Measurements from ENCODE around the gene GYS2. TPM values are rescaled to one million over a fixed set of nuclear protein-coding genes. Genes with fewer than 3 reads are reported as not detected.
"Not testable (repeated sequence)": the region's sequence is repeated elsewhere in the genome, so short reads cannot be mapped to it uniquely, and the experiment has no call there.

Gene GYS2
- total RNA-seq, 1 donor from 2014 or later = not detected

GRCh38 chr12:21607701-21608100 lies 3.1 kb upstream of the GYS2 start:
- intact Hi-C loops (cut with micrococcal nuclease) = loop anchor here (5.0 kb wide), 1 partner anchor 75 kb away; no protein-coding TSS in a partner anchor
- ATAC-seq = peak; percentile 61
- DNase-seq = no peak

- DNase-seq (no peak), ATAC-seq (peak; percentile 74)
- intact Hi-C loops (cut with micrococcal nuclease) = loop anchor here (5.0 kb wide), 1 partner anchor 76 kb away; no protein-coding TSS in a partner anchor
Observed at GRCh38 chr12:21606175-21606574, 1.5 kb upstream of the GYS2 start.

- ATAC-seq = no peak
- intact Hi-C loops (cut with micrococcal nuclease) = no loop called here
- DNase-seq = no peak
Observed at GRCh38 chr12:21602774-21603173, 1.9 kb downstream of the GYS2 start.

- ATAC-seq (no peak), DNase-seq (no peak)
- intact Hi-C loops (cut with micrococcal nuclease) = no loop called here
Observed at GRCh38 chr12:21600196-21600595, 4.5 kb downstream of the GYS2 start.

- ATAC-seq = no peak
- DNase-seq = no peak
- intact Hi-C loops (cut with micrococcal nuclease) = no loop called here
Observed at GRCh38 chr12:21599143-21599999, 5.3 kb downstream of the GYS2 start.

GRCh38 chr12:21598651-21599050 lies 6.0 kb downstream of the GYS2 start:
- ATAC-seq = no peak
- DNase-seq = no peak
- intact Hi-C loops (cut with micrococcal nuclease) = no loop called here

GRCh38 chr12:21595356-21595755 lies 9.3 kb downstream of the GYS2 start:
- intact Hi-C loops (cut with micrococcal nuclease); DNase-seq; ATAC-seq: not testable (repeated sequence)

- ATAC-seq (no peak), DNase-seq (no peak)
- intact Hi-C loops (cut with micrococcal nuclease) = no loop called here
Observed at GRCh38 chr12:21585485-21585884, 19.2 kb downstream of the GYS2 start.

- not testable (repeated sequence) for ATAC-seq
Observed at GRCh38 chr12:21584403-21585182, 20.1 kb downstream of the GYS2 start.

GRCh38 chr12:21583587-21583986 lies 21.1 kb downstream of the GYS2 start:
- intact Hi-C loops (cut with micrococcal nuclease) = no loop called here
- DNase-seq = no peak
- no peak for ATAC-seq

More at GRCh38 chr12:21584403-21585182, 20.1 kb downstream of the GYS2 start:
- intact Hi-C loops (cut with micrococcal nuclease); DNase-seq: not testable (repeated sequence)

GRCh38 chr12:21580748-21581516 lies 23.7 kb downstream of the GYS2 start:
- intact Hi-C loops (cut with micrococcal nuclease) = no loop called here
- DNase-seq (no peak), ATAC-seq (no peak)

- ATAC-seq = no peak
- no peak for DNase-seq
- intact Hi-C loops (cut with micrococcal nuclease) = no loop called here
Observed at GRCh38 chr12:21577516-21577915, 27.1 kb downstream of the GYS2 start.

- DNase-seq = no peak
- intact Hi-C loops (cut with micrococcal nuclease) = no loop called here
- no peak for ATAC-seq
Observed at GRCh38 chr12:21576431-21576830, 28.2 kb downstream of the GYS2 start.

- no peak for ATAC-seq
- intact Hi-C loops (cut with micrococcal nuclease) = no loop called here
- no peak for DNase-seq
Observed at GRCh38 chr12:21573733-21574358, 30.8 kb downstream of the GYS2 start.

- ATAC-seq = no peak
- no peak for DNase-seq
- intact Hi-C loops (cut with micrococcal nuclease) = no loop called here
Observed at GRCh38 chr12:21571046-21571445, 33.6 kb downstream of the GYS2 start.

GRCh38 chr12:21568115-21568514 lies 36.5 kb downstream of the GYS2 start:
- DNase-seq (no peak), ATAC-seq (no peak)
- intact Hi-C loops (cut with micrococcal nuclease) = no loop called here

- no peak for DNase-seq
- intact Hi-C loops (cut with micrococcal nuclease) = no loop called here
- no peak for ATAC-seq
Observed at GRCh38 chr12:21566907-21567394, 37.7 kb downstream of the GYS2 start.

GRCh38 chr12:21566223-21566906 lies 38.3 kb downstream of the GYS2 start:
- DNase-seq (no peak), ATAC-seq (no peak)
- intact Hi-C loops (cut with micrococcal nuclease) = no loop called here
